ENCODE results near the gene APC2.
"Not testable (repeated sequence)": the region's sequence is repeated elsewhere in the genome, so short reads cannot be mapped to it uniquely, and the experiment has no call there.

Gene APC2

DNA sequence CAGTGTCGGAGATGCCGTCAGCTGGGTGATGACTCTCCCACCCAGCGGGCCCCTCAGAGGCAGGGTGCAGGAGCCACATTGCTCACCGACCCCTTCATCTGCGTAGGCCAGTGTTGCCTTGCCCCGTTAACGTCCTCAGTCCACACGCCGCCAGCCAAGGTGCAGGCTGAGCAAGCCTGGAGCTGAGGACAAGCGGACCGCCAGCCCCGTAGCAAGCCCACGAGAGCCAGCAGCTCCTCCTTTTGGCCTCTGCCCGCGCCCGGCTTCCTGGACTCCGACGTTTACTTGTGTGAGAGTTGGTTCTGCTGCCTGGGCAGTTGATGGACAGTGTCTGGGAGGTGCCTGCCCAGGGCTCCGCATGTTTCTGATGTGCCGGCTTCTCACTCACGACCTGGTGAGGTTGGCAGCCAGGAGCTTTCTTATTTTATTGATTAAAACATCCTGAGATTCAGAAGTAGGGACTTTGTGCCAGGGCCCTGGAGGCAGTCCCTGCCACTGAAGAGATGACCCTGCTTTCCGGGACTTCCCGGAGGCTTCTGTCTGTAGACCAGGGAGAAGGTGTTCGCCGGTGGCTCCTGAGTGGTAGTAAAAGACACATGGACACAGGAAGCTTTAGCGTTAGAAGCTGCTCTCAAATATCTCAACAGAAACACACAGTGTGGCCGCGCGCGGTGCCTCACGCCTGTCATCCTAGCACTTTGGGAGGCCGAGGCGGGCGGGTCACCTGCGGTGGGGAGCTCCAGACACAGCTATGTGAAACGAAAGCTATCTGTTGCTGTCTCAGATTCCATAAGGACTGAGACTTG lies 36.7 kb upstream of the APC2 start:
- DNase-seq (ENCODE audit: low read depth) = no peak

DNA sequence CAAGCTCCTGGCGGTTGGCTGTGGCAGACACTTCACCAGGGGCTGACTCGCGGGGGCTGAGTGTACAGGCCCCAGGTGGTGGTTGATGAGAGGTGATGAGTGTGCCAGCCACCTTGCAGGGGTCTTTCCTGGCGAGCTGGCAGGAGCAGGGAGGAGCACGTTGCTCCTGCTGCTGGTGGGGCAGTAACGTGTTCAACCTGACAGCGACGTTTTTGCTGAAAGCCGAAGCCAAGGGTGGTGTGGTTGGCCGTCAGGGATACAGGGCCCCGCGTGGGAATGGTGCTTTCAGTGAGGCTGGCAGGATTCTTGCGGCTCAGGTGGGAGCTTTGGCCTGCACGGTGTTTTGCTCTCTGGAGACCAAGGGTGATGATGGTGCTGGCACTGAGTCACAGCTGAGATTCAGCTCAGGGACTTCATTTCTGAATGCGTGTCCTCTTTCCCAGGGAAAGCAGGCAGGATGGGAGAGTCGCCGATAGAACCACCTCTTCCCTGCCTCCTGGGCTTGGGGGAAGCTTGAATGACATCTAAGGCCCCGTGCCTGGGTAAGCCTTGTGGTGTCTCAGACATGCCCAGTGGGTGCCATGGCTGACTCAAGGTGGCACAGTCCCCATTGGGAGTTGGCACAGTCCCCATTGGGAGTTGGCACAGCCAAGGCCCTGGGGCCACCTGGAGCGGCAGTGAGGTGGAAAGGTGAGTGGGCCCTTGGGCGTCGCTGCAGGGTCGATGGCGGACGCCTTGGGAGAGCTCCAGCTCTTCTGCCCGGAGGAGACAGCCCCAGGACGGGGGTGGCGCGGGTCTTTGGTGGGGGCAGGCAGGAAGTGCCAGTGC lies 33.7 kb upstream of the APC2 start:
- no peak for DNase-seq (ENCODE audit: low read depth)

DNA sequence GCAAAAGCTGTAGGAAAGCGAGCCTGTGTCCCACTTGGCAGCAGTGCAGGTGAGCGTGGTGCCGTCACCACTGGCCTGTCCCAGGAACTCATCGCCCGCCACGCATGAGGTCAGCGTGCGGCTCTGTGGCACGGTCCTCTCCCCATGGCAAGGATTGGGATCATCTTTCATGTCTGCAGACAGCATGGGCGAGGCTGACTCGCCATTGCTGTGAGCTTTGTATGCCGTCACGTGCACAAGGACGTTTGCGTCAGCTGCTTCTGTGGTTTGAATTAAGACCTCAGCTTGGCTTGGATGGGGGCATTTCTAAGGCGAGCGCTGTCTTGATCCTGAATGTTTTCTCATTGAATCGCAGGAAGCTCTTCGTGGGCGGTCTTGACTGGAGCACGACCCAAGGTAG lies 32.8 kb upstream of the APC2 start:
- DNase-seq (ENCODE audit: low read depth) = no peak

DNA sequence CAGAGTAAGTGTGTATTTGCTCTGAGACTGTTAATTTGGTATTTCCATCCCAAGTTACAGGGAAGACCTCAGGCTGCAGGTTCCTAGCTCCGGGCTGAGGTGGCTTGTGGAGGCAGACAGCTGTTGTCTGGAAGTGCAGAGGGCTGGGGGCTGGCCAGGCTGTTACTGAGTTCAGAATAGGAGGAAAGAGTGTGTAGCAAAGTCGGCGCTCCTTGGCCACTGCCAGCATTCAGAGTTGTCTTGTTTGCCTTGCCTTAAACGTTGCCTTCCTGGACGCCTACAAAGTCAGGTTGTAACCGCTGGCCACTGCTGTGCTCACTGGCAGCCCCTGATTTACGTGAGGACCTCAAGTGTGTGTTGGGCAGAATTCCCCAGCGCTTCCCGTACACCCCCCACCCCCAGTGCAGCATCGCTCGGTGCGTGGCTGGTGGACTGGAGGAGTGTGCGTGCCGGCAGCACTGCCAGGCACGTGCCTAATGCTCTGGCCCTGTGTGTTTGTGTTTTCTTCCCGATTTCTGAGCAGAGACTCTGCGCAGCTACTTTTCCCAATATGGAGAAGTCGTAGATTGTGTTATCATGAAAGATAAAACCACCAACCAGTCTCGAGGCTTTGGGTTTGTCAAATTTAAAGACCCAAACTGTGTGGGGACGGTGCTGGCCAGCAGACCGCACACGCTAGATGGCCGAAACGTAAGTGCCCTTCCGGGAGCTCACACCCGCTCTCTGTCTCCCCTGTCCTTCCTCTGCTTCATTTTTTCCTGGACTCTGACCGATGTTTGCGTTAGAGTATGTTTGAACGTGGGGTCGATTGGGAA lies 32.0 kb upstream of the APC2 start:
- no peak for DNase-seq (ENCODE audit: low read depth)

DNA sequence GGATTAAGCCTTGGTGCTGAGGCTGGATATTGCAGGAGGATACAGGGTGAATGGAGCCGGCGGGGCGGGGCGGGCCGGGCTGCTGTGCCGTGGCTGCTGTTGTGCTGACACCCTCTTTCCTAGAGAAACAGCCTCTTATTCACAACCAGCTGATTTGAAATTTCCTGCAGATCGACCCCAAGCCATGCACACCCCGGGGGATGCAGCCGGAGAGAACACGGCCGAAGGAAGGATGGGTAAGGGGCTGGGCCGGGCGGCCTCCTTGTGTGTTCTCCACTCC lies 31.5 kb upstream of the APC2 start:
- DNase-seq (ENCODE audit: low read depth) = no peak

DNA sequence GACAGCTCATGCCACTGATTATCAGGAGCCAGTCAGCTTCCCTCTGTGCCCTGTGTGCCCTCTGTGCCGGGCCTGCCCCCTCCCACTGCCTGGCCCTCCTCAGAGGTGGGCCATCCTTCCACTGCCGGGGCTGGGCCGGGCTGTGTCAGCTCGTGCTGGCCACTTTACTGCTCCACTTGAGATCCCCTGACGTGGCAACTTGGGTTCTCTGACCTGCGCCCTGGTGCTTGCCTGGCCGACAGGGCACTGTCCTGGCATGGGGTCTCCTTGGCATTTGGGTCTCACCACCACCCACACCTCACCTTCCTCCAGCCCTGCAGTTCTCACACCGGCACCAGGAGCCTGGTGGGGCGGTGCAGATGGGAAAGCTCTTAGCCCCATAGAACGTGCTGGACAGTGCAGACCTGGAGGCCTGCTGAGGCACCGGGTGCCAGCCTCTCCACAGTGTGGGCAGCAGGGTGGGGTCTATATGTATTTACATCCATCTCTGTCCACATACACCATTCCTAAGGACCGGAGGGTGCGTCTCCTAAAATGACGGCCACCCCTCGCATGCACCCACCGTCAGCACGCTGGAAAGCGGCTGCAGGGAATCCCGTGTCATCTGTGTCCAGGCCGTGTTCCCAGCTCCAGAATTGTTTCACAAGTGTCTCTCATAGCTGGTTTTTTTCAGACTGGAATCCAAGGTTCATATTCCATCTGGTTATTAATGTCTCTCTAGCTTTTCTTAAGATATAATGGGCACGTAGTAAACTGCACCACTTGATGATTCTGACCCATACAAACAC lies 30.8 kb upstream of the APC2 start:
- no peak for DNase-seq (ENCODE audit: low read depth)

DNA sequence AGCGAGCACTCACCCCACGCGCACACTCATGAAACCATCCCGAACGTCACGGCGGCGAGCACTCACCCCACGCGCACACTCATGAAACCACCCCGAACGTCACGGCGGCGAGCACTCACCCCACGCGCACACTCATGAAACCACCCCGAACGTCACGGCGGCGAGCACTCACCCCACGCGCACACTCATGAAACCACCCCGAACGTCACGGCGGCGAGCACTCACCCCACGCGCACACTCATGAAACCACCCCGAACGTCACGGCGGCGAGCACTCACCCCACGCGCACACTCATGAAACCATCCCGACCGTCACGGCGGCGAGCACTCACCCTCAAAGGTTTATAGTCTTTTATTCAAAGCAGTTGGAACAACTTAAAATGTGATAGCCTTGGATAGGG lies 29.8 kb upstream of the APC2 start:
- DNase-seq (ENCODE audit: low read depth) = not testable (repeated sequence)

DNA sequence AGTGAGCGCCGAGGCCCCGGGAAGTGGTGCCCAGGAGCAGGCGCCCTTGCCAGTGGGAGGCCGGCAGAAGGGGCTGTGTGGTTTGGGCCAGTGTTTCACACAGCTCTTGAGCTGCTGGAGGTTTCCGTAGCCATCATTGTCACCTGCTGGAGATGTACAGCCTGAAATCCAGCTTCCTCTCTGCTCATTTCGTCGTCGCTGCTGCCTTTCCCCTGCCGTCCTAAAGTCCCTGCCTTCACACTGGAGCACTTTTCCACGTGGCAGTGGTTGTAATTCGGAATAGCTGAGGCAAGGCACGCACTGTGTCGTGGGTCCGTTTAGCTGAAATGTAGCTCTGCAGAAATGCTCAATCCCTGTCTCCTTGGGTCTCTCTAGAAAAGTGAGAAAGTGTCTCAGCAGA lies 29.3 kb upstream of the APC2 start:
- no peak for DNase-seq (ENCODE audit: low read depth)

DNA sequence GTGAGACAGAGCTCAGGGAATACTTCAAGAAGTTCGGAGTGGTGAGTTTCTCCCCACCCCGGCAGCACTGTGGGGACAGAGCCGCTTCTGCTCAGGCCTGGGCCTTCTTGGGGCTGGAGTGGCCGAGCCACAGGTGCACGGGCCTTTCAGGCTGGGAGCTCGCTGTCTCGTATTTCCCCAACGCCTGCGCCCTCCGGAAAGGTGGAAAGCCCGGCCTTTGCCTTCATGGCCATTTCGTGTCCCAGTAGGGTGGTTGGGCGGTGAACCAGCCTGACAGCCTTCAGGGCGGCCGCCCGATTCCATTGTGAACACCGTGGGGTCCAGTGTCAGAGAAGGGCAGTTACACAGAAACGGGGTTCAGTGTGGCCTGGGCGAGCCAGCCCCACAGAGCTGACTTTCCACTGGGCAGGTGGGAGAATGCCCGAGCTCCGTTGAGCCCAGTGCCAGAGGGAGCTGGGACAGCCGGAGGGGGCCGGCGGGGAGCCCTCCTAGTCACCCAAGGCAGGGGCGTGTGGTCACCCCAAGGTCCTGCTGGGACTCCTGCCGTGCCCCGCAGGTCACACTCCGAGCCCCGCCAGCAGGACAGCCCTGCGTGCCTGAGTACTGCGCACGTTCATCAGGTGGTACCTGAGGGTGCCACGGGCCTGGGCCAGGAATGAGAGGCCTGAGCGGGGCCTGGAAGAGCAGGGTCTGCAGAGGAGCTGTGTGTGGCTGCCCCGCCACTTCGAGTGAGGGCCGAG lies 28.5 kb upstream of the APC2 start:
- no peak for DNase-seq (ENCODE audit: low read depth)

DNA sequence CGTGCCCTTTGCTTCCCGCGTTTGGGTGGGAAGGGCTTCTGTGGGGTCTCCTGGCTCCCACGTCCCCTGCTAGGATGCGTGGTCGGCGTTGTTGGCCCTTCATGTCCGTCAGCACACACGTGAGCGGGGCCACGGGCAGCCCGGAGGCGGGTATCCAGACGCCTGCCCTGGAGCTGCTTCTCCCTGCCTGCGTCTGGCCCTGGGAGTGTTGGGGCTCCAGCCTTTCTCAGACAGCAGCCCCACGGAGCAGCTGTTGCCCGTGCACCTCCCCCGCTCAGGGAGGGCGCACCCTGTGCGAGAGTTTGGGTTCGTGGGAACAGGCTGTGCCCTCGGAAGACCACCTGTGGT lies 28.0 kb upstream of the APC2 start:
- no peak for DNase-seq (ENCODE audit: low read depth)

DNA sequence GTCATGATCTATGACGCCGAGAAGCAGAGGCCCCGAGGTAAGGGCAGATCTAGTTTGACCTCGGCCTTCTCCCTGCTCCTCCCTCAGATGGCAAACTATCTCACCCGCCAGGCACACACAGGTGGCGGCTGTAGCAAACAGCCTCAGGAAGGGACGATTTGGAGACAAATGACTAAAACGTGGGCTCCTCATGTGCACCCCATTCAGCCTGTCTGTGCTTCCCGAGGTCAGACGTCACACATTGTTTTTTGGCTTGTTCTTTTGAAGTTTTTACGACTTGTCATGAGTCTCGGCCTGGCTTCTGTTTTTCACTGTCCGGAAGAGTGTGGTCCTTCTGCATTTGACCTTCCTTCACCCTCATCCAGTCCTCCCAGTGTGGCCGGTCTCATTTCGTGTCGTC lies 27.6 kb upstream of the APC2 start:
- DNase-seq (ENCODE audit: low read depth) = no peak

DNA sequence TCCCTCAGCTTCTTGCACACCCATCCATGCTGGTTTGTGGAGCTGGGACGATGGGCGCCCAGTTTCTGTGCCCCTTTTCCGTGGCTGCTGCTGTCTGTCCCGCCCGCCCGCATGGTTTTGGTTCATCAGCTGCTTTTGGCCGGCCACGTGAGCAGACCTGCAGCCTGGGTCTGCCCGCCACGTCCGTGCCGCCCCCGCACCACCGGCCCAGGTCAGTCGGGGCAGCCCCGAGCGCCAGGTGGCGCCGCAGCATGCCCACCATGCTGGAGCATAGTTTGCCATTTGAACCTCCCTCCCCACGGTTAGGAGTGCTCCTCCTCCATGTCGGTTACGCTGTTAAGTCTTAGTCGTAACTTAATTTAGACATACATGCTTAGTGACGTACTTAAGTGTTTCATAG lies 27.0 kb upstream of the APC2 start:
- DNase-seq (ENCODE audit: low read depth) = no peak

DNA sequence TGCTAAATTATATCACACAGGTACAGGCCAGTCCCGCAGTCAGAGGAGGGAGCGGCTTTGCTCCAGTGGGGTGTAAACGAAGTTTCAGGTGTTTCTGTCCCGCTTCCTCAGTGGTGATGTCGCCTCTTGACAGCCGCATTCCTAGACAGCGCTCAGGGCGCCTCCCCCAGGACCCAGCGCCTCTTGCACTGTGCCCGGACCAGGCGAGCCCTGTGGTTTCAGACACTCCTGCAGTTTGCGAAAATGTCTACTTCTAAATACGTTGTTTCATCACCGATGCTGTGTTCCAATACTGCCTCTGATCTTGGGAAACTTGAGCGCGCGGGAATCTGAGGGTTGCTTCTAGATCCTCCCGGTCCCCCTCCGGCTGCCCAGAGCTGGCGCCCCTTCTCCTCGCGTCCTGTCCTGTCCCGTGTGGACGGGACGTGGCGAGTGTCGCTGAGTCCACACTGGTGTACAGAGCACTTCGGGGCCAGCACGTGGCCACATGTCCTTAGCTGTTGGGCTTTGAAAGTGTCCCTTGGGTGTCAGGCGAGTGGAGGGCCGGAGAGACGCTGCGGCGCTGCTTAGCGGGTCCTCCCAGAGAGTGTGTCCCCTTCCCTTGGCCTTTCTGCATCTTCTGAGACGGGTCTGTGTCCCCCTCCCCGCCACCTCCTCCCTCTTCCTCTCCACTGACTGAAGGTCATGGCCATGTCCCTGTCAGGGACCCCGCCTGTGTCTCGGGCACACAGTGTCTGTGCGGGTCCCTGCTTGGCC lies 26.3 kb upstream of the APC2 start:
- DNase-seq (ENCODE audit: low read depth) = no peak

DNA sequence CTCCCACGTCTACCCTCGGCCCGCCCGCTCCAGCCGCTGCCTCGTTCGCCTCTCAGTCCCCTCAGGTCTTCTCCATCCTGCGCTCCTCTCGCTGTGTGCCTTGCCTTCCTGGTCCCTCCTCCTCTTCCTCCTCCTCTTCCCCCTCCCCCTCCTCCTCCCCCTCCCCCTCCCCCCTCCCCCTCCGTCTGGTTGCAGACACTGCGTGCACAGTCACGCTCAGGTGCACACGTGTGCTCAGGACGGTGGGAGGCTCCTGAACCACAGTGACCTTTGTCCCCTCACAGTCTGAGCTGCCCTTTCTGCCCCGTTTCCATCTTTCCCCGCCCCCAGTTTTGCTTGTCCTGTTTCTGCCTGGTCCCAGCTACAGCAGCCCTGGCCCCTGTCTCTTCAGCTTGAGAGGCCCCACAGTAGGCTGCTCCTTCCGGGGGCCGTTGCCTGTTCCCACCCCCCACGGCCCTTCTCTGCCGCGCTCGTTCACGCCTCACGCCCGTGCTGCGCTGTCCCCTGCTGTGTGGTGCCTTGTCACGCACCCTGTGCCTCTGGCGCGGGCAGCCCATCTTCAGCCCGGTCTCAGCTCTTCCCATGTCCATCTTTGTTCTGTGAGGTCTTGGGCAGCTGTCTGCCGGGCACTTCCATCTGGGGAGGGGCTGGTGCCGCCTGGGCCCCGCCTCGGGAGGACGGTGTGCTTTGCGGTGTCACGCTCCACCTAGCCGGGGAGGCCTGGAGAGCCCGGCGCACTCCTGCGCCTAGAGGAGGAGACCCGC lies 25.5 kb upstream of the APC2 start:
- DNase-seq (ENCODE audit: low read depth) = no peak

DNA sequence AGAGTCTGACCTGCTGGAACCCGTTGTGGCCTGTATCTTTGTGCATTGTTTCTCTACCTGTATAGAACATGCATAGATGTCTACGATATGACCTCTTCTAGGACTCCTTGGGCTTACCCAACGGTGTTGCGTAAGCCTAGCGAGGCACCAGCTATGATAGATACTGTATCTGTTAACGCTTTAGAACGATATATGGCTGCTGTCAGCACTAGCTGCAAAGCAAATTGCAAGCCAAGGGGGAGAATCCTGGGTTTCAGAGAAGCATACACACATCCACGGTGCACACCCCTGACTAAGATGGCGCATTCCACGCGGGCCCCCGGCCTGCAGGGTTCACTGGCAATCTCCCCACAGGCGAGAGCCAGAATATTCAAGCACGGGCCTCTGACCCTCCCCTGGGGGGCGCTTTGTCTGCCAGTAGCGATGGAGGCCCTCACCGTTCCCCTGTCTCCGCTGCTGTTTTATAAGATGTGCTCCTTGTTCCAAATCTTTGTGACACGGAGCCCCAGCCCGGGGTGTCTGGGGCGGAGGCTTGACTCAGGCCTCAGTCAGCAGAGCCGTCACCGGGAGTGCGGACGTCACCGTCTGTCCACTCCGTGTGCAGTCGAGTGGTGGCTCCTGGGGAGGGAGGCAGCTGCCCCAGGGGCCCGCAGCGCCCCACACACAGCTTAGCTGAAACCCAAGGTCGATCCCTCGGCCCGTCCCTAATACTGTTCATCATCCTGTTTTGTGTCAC lies 24.7 kb upstream of the APC2 start:
- DNase-seq (ENCODE audit: low read depth) = no peak

DNA sequence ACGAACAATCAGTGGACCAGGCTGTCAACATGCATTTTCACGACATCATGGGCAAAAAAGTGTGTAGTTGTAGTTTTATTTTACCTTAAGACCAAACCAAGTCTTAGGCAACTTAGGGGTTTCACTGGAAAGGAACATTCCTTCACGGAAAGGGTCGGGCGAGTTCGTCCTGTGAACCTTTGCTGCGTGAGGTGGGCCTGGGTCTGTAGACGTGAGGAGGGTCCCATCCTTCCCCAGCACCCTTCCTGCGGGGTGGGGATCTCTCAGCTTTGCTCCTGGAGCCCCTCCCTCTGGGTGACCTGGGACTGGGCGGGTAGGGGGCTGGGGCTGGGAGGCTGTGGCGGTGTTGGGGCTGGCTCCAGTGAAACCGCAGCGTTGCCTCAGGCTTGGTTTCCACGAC lies 24.0 kb upstream of the APC2 start:
- DNase-seq (ENCODE audit: low read depth) = no peak

DNA sequence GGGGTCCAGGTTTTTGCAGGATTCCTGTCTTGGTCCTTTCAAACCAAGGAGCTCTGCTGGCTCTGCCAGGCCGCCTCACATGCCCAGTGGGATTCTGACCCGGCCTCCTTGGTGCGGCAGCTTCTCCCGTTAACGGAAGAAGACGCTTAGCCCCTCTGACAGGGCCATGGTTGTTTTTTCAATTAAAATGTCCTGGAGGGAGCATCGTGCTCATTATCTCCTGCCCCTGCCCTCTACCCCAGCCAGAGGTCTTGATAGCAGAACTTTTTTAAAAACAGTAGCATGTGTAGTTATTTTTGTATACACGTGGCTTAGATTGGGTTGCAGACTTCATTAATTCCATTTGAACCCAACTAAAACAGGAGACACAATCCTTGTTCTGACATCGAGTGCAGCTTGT lies 23.2 kb upstream of the APC2 start:
- DNase-seq (ENCODE audit: low read depth) = no peak

DNA sequence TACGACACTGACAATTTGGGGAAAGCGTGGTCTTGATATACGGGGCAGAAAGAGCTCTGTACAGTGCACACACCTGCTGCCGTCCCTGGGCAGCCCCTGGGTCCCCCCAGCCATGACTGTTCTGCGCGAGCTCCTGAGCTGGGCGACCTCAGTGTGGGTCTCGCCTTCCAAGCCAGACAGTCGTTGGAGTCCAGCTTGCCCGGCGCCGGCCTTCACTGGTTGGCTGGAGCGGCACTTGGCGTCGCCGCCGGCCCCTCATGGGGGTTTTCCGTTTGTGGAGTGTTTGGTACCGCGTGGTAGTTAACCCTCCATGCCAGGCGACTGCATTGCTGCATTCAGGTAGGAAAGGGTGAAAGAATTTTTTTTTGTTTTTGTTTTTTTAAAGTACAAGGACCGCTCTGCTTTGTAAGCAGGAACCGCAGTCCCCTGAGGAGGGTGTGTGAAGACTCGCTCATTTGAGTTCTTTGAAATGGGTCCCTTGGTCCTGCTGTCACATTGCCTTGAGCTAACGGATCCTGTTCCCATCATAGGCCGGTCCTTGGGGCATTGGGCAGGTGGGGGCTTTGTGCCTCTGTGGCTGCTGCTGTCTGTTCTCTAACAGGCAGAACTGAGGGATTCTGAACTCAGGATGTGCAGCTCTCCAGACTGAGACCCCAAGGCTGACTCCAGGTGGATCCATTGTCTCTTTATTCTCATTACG lies 22.6 kb upstream of the APC2 start:
- DNase-seq (ENCODE audit: low read depth) = no peak
